ENCODE measurements around the gene SLC5A6.

DNA sequence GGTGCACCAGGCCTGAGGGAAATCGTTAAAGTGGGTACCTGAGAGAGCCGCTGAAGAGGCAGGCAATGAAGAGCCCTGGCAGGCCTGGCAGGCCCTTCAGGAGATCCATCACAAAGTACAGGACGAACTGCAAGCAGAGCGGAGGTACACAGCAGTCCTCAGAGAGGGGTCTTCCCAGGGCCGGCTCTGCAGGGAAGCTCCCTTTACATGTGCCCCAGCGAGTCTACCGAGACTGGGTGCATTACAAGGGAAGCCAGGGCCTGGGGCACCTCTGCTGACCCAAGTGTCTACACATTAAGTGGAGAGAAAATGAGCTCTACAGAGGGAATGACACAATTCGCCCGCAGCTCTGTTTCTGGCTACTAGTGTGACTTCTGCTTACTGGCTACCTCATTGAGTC is 8.3 kb downstream of the SLC5A6 start:
- TF ChIP-seq ZBTB11 (tag by site-specific recombination; conservative IDR thresholded peaks at IDR 0.05; ENCODE audit: low read depth) (no peak), ZNF596 (tag by site-specific recombination; IDR thresholded peaks at IDR 0.05) (no peak), CTCF (tag by site-specific recombination; IDR thresholded peaks at IDR 0.05) (no peak), ZNF561 (tag by site-specific recombination; IDR thresholded peaks at IDR 0.05; ENCODE audit: borderline replicate concordance) (no peak), ZNF239 (tag by site-specific recombination; IDR thresholded peaks at IDR 0.05) (no peak), YY1 (tag by site-specific recombination; IDR thresholded peaks at IDR 0.05) (no peak), ZIC2 (tag by site-specific recombination; IDR thresholded peaks at IDR 0.05) (no peak), ZNF350 (tag by site-specific recombination; IDR thresholded peaks at IDR 0.05) (no peak), KLF7 (tag by site-specific recombination; IDR thresholded peaks at IDR 0.05; ENCODE audit: borderline replicate concordance) (no peak), REST (tag by site-specific recombination; IDR thresholded peaks at IDR 0.05) (no peak), ZFP3 (tag by site-specific recombination; IDR thresholded peaks at IDR 0.05; ENCODE audit: low read depth) (no peak), BCL11A (tag by site-specific recombination; IDR thresholded peaks at IDR 0.05; ENCODE audit: low read depth) (no peak), GLIS1 (tag by site-specific recombination; IDR thresholded peaks at IDR 0.05) (no peak)
